HepG2 (cell line): ENCODE results near the gene STK4. TPM values are rescaled to one million over a fixed set of nuclear protein-coding genes. Genes with fewer than 3 reads are reported as not detected.

Experiments used
- AKNA ChIP-seq: sonication (generic); formaldehyde crosslinking; IDR thresholded peaks from 2 replicates; pipeline ENCODE4 v1.4.0; 2020; ENCODE audit warnings: missing genetic modification reagents, borderline replicate concordance
- DMAP1 ChIP-seq: IDR thresholded peaks from 2 replicates; pipeline ENCODE4 v1.6.1; 2016
- EZH2 ChIP-seq: conservative IDR thresholded peaks from 2 replicates; pipeline ENCODE4 v1.6.1; 2012; ENCODE audit warnings: mild to moderate bottlenecking, low read depth, low read length, moderate library complexity
- GTF3A ChIP-seq: sonication (generic); formaldehyde crosslinking; conservative IDR thresholded peaks from 2 replicates; pipeline ENCODE4 v1.4.0; 2020; ENCODE audit warnings: mild to moderate bottlenecking, missing genetic modification reagents
- HDAC2 ChIP-seq: sonication (generic); formaldehyde crosslinking; IDR thresholded peaks from 2 replicates; pipeline ENCODE4 v1.4.0; 2020; ENCODE audit warnings: missing genetic modification reagents
- KLF11 ChIP-seq: IDR thresholded peaks from 2 replicates; pipeline ENCODE4 v1.6.1; 2016; ENCODE audit warnings: missing compliant biosample characterization
- NCOA2 ChIP-seq: sonication (generic); formaldehyde crosslinking; IDR thresholded peaks from 2 replicates; pipeline ENCODE4 v1.8.0; 2022; ENCODE audit warnings: inconsistent platforms
- NRL ChIP-seq: sonication (generic); formaldehyde crosslinking; IDR thresholded peaks from 2 replicates; pipeline ENCODE4 v1.5.0; 2020; ENCODE audit warnings: missing genetic modification reagents, mild to moderate bottlenecking, moderate library complexity, borderline replicate concordance
- PATZ1 ChIP-seq: sonication (generic); formaldehyde crosslinking; IDR thresholded peaks from 2 replicates; pipeline ENCODE4 v1.4.0; 2020; ENCODE audit warnings: missing genetic modification reagents
- PAX8 ChIP-seq: sonication (generic); formaldehyde crosslinking; IDR thresholded peaks from 2 replicates; pipeline ENCODE4 v1.8.0; 2022; ENCODE audit warnings: mild to moderate bottlenecking, missing genetic modification reagents, borderline replicate concordance
- PHF5A ChIP-seq: IDR thresholded peaks from one replicate; pipeline ENCODE4 v1.6.1; 2018; ENCODE audit warnings: low read depth, missing genetic modification reagents; ENCODE audit not compliant: unreplicated experiment
- RXRB ChIP-seq: IDR thresholded peaks from 2 replicates; pipeline ENCODE4 v1.6.1; 2016; ENCODE audit warnings: borderline replicate concordance, missing genetic modification reagents, missing compliant biosample characterization
- ZFX ChIP-seq: sonication (generic); formaldehyde crosslinking; IDR thresholded peaks from 2 replicates; pipeline ENCODE4 v1.4.0; 2020; ENCODE audit warnings: mild to moderate bottlenecking, low read depth, missing genetic modification reagents, moderate library complexity
- ZNF205 ChIP-seq: IDR thresholded peaks from 2 replicates; pipeline ENCODE4 v1.6.1; 2018; ENCODE audit warnings: missing biosample characterization, missing genetic modification reagents
- ZNF33A ChIP-seq: sonication (generic); formaldehyde crosslinking; IDR thresholded peaks from 2 replicates; pipeline ENCODE4 v1.5.1; 2020; ENCODE audit warnings: missing genetic modification reagents, mild to moderate bottlenecking, moderate library complexity, borderline replicate concordance
- ZNF775 ChIP-seq: sonication (generic); formaldehyde crosslinking; IDR thresholded peaks from 2 replicates; pipeline ENCODE4 v1.4.0; 2020; ENCODE audit warnings: missing genetic modification reagents, mild to moderate bottlenecking, moderate library complexity, borderline replicate concordance
- ZSCAN5A ChIP-seq: sonication (generic); formaldehyde crosslinking; IDR thresholded peaks from 2 replicates; pipeline ENCODE4 v1.8.0; 2022; ENCODE audit warnings: mild to moderate bottlenecking, missing genetic modification reagents, borderline replicate concordance
- polyA plus RNA-seq, 8 experiments: library from polyadenylated mRNA; depleted of rRNA in 3 of 8; stranded (reverse) in 7 of 8; unstranded in 1 of 8; fragments of >200 nt; fragmentation: Illumina TruSeq in 4 of 8; extraction: Trizol in 4 of 8; gene quantifications; 2 replicates each; pipeline versions ENCODE4 v1.2.1 to v1.2.3, GENCODE V29; 2011 to 2016; ENCODE audit warnings: low read depth in 4 of 8, missing spikeins in 1 of 8, mixed read lengths in 1 of 8; ENCODE audit not compliant: insufficient read depth in 1 of 8
- total RNA-seq, 5 experiments: library from RNA; depleted of rRNA; stranded (reverse); fragments of >200 nt; fragmentation: Illumina TruSeq; extraction: Trizol; gene quantifications; 2 replicates each; pipeline ENCODE4 v1.2.3, GENCODE V29; 2016; ENCODE audit warnings: low read depth in 1 of 5
- TF ChIP-seq, protein P1 (sequence below): sonication (generic); formaldehyde crosslinking; IDR thresholded peaks from 2 replicates; pipeline ENCODE4 v1.5.0; 2020; ENCODE audit warnings: missing genetic modification reagents
- TF ChIP-seq, protein P2 (sequence below): sonication (generic); formaldehyde crosslinking; IDR thresholded peaks from 2 replicates; pipeline ENCODE4 v1.4.0; 2020; ENCODE audit warnings: missing genetic modification reagents

The STK4 gene
- total and polyA plus RNA-seq, 2 of the 13 experiments (the other 11 are each of a cell fraction or from before 2014, with no cell fraction given): 25.6 to 38.3 TPM

GRCh38 chr20:45077559-45077958 is 111.2 kb downstream of the STK4 start (continued):
- TF ChIP-seq ZNF775 (peak; percentile 77; the same call in 1 of the 2 replicates), PAX8 (CRISPR knock-in tag) (no peak), KLF11 (CRISPR knock-in tag) (no peak), ZFX (CRISPR knock-in tag) (no peak), ZNF205 (CRISPR knock-in tag) (no peak), AKNA (CRISPR knock-in tag) (no peak), PHF5A (CRISPR knock-in tag) (no peak), ZSCAN5A (no peak), GTF3A (CRISPR knock-in tag) (no peak), PATZ1 (peak; percentile 62), NRL (CRISPR knock-in tag) (no peak), RXRB (CRISPR knock-in tag) (peak; percentile 87), HDAC2 (peak; percentile 75), NCOA2 (CRISPR knock-in tag) (peak; percentile 71), DMAP1 (CRISPR knock-in tag) (peak; percentile 46; the same call in 1 of the 2 replicates), ZNF33A (CRISPR knock-in tag) (no peak), EZH2 (no peak)
- TF ChIP-seq, protein P1, sequence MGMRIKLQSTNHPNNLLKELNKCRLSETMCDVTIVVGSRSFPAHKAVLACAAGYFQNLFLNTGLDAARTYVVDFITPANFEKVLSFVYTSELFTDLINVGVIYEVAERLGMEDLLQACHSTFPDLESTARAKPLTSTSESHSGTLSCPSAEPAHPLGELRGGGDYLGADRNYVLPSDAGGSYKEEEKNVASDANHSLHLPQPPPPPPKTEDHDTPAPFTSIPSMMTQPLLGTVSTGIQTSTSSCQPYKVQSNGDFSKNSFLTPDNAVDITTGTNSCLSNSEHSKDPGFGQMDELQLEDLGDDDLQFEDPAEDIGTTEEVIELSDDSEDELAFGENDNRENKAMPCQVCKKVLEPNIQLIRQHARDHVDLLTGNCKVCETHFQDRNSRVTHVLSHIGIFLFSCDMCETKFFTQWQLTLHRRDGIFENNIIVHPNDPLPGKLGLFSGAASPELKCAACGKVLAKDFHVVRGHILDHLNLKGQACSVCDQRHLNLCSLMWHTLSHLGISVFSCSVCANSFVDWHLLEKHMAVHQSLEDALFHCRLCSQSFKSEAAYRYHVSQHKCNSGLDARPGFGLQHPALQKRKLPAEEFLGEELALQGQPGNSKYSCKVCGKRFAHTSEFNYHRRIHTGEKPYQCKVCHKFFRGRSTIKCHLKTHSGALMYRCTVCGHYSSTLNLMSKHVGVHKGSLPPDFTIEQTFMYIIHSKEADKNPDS (CRISPR knock-in tag): no peak
- TF ChIP-seq, protein P2, sequence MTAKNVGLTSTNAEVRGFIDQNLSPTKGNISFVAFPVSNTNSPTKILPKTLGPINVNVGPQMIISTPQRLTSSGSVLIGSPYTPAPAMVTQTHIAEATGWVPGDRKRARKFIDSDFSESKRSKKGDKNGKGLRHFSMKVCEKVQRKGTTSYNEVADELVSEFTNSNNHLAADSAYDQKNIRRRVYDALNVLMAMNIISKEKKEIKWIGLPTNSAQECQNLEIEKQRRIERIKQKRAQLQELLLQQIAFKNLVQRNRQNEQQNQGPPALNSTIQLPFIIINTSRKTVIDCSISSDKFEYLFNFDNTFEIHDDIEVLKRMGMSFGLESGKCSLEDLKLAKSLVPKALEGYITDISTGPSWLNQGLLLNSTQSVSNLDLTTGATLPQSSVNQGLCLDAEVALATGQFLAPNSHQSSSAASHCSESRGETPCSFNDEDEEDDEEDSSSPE: peak; percentile 17; the same call in 1 of the 2 replicates
